Large intestine (tissue), 3 donors: ENCODE results near the gene FCHO1. TPM values are rescaled to one million over a fixed set of nuclear protein-coding genes. Genes with fewer than 3 reads are reported as not detected.

Source experiments
- DNase-seq, 2 donors: peaks; one replicate each; pipeline versions ENCODE4 v3.0.0 to v3.0.0-alpha.2; 2013
- H3K27ac ChIP-seq: one replicate; pipeline ENCODE4 v1.5.1; 2013; ENCODE audit warnings: low read length
- H3K27me3 ChIP-seq: 2 replicates; pipeline ENCODE4 v1.6.1; 2013; ENCODE audit warnings: low read length; ENCODE audit not compliant: control insufficient read depth, insufficient read depth
- H3K36me3 ChIP-seq: 2 replicates; pipeline ENCODE4 v1.6.1; 2013; ENCODE audit warnings: low read length; ENCODE audit not compliant: control insufficient read depth, insufficient read depth
- H3K4me1 ChIP-seq: one replicate; pipeline ENCODE4 v1.6.1; 2013; ENCODE audit warnings: low read length; ENCODE audit not compliant: control insufficient read depth, insufficient read depth
- H3K4me3 ChIP-seq: one replicate; pipeline ENCODE4 v1.5.1; 2013; ENCODE audit warnings: low read length
- H3K9me3 ChIP-seq: one replicate; pipeline ENCODE4 v1.6.1; 2013; ENCODE audit warnings: mild to moderate bottlenecking, low read depth, low read length, moderate library complexity; ENCODE audit not compliant: control insufficient read depth
- WGBS: methylation state at CpG from one replicate; pipeline ENCODE4 v1.1.5; 2013; ENCODE audit warnings: low lambda C conversion rate; ENCODE audit not compliant: insufficient coverage; 5-methylcytosine and 5-hydroxymethylcytosine counted together
- polyA plus RNA-seq: library from polyadenylated mRNA; unstranded; fragments of 120-200 nt; gene quantifications from one replicate; pipeline ENCODE4 v1.2.1, GENCODE V29; 2013

The FCHO1 gene
- polyA plus RNA-seq, 1 donor, result 2.5 TPM

DNA sequence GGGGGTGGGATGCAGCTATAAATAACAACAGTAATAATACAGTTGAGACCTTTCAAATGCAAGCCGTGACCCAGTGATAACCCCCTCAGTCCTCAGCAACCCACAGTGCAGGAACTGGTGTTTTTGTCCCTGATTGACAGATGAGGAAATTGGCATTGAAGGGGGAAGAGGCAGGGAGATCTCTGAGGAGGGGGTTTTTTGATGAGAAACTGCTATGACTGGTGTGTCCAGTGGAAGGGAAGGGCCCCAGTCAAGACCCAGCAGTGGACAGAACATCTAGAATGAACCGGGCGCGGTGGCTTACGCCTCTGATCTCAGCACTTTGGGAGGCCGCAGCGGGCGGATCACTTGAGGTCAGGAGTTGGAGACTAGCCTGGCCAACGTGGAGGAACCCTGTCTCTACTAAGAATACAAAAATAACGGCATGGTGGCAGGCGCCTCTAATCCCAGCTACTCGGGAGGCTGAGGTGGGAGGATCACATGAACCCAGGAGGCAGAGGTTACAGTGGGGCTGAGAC is 30.1 kb upstream of the FCHO1 start:
- WGBS, result 97% methylated on average over 5 of the region's 12 CpGs
- Histone ChIP-seq H3K27me3 (no peaks in the 10 kb centered on the region), H3K36me3 (peaks cover 30% of the 10 kb centered on the region), H3K4me3 (no peak overlapping the region), H3K4me1 (peaks cover 13% of the 10 kb centered on the region), H3K27ac (no peak overlapping the region), H3K9me3 (no peaks in the 10 kb centered on the region)
- no peak for DNase-seq

DNA sequence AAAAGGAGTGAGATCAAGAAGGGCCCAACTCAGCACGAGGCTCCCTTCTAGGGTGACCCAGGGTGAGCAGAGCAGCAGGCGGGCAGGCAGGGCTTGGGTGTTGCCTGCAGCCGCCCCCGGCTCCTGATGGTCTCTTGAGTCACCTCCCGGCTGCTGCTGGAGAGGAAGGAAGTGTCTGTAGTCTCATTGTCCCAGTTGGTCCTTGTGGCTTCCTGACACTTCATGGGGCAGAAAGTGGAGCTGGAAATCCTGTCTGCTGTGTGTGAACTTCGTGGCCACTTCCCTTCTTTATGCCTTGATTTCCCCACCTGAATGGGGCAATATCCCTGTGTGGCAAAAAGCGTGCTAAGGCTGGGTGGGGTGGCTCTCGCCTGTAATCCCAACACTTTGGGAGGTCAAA is 29.5 kb upstream of the FCHO1 start:
- no peak for DNase-seq
- H3K36me3 ChIP-seq, result peaks cover 33% of the 10 kb centered on the region
- WGBS, result no CpG with 5 or more reads among the region's 8 CpGs
- H3K4me3 ChIP-seq, result no peak overlapping the region
- no peaks in the 10 kb centered on the region for H3K9me3 ChIP-seq
- H3K27ac ChIP-seq, result no peak overlapping the region
- H3K4me1 ChIP-seq, result peaks cover 13% of the 10 kb centered on the region
- no peaks in the 10 kb centered on the region for H3K27me3 ChIP-seq

DNA sequence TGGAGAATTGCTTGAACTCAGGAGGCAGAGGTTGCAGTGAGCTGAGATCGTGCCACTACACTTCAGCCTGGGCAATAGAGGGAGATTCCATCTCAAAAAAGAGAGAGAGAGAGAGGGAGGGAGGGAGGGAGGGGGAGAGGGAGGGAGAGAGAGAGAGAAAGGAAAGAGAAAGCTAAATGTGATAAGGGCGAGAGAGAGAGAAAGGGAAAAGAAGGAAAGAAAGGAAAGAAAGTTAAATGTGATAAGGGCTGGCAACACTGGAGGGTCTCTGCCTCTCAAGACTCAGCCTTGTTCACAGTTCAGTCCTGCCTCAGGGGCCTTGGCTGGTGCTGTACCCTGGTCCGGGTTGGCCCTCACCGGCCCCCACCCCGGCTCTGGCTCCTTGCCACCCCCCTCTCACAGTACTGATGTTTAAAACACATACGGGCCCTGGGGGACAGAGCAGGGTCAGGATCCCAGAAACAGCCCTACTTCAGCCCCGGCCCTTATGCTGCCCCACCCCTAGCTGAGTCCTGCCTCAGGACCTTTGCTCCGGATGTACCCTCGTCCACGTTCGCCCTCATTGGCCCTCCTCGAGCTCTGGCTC is 28.5 kb upstream of the FCHO1 start:
- 90% methylated on average over 1 of the region's 12 CpGs for WGBS
- Histone ChIP-seq H3K27me3 (no peaks in the 10 kb centered on the region), H3K27ac (no peak overlapping the region), H3K4me3 (no peak overlapping the region), H3K36me3 (peaks cover 43% of the 10 kb centered on the region), H3K4me1 (peaks cover 13% of the 10 kb centered on the region), H3K9me3 (no peaks in the 10 kb centered on the region)
- DNase-seq, result no peak

DNA sequence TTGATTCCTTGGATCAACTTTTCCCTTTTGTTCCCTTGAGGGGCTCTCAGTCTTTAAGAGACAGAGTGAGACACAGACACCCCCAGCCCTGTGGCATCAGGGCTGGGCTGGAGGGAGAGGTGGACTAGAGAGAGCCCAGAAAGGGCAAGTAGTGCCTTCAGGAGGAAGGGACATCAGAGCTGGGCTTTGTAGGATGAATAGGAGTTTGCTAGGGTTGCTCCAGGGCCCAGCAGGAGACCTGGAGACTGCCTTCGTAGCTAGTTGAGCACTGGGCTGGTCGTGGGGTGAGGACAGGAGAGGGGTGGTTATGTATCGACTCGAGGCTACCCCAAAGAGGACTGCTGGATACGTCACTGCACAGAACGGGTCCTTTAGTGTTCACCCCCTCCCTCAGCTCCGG is 26.6 kb upstream of the FCHO1 start:
- WGBS, result no CpG with 5 or more reads among the region's 7 CpGs
- no peaks in the 10 kb centered on the region for H3K27me3 ChIP-seq
- H3K36me3 ChIP-seq, result peaks cover 57% of the 10 kb centered on the region
- peaks cover 13% of the 10 kb centered on the region for H3K4me1 ChIP-seq
- H3K27ac ChIP-seq, result no peak overlapping the region
- H3K4me3 ChIP-seq, result no peak overlapping the region
- no peaks in the 10 kb centered on the region for H3K9me3 ChIP-seq
- DNase-seq, result no peak

DNA sequence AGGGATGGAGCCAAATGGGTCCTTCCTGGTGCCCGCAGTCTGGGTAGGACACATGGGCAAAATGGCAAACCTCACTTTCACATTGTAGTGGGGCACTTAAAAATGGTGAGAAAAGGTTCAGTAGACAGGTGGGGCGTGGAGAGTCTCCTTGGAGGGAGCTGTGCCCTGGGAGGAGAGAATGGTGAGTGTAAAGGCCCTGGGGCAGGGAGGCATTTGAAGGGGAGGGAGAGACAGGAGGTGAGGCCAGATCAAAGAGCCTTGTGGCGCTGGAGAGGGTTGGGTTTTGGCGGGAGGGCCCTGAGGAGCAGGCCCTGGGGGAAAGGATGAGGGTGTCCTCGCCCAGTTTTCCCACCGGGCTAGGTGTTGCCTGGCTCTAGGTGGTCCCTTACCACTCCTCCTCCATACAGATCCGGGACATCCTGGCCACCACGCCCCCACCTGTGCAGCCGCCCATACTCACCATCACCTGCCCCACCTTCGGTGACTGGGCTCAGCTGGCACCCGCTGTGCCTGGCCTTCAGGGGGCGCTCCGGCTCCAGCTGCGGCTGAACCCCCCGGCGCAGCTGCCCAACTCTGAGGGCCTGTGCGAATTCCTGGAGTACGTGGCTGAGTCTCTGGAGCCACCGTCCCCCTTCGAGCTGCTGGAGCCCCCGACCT is 25.7 kb upstream of the FCHO1 start:
- H3K36me3 ChIP-seq, result peaks cover 64% of the 10 kb centered on the region
- H3K9me3 ChIP-seq, result no peaks in the 10 kb centered on the region
- no peaks in the 10 kb centered on the region for H3K27me3 ChIP-seq
- H3K4me3 ChIP-seq, result no peak overlapping the region
- WGBS, result no CpG with 5 or more reads among the region's 21 CpGs
- peaks cover 8% of the 10 kb centered on the region for H3K4me1 ChIP-seq
- no peak overlapping the region for H3K27ac ChIP-seq
- DNase-seq, result no peak

DNA sequence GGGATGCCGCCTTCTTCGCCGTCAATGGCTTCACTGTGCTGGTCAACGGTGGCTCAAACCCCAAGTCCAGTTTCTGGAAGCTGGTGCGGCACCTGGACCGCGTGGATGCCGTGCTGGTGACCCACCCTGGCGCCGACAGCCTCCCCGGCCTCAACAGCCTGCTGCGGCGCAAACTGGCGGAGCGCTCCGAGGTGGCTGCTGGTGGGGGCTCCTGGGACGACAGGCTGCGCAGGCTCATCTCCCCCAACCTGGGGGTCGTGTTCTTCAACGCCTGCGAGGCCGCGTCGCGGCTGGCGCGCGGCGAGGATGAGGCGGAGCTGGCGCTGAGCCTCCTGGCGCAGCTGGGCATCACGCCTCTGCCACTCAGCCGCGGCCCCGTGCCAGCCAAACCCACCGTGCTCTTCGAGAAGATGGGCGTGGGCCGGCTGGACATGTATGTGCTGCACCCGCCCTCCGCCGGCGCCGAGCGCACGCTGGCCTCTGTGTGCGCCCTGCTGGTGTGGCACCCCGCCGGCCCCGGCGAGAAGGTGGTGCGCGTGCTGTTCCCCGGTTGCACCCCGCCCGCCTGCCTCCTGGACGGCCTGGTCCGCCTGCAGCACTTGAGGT is 25.0 kb upstream of the FCHO1 start:
- no peak for DNase-seq
- H3K36me3 ChIP-seq, result peaks cover 66% of the 10 kb centered on the region
- no peak overlapping the region for H3K4me3 ChIP-seq
- no peaks in the 10 kb centered on the region for H3K9me3 ChIP-seq
- peaks cover 1% of the 10 kb centered on the region for H3K4me1 ChIP-seq
- H3K27ac ChIP-seq, result no peak overlapping the region
- no CpG with 5 or more reads among the region's 59 CpGs for WGBS
- H3K27me3 ChIP-seq, result no peaks in the 10 kb centered on the region

DNA sequence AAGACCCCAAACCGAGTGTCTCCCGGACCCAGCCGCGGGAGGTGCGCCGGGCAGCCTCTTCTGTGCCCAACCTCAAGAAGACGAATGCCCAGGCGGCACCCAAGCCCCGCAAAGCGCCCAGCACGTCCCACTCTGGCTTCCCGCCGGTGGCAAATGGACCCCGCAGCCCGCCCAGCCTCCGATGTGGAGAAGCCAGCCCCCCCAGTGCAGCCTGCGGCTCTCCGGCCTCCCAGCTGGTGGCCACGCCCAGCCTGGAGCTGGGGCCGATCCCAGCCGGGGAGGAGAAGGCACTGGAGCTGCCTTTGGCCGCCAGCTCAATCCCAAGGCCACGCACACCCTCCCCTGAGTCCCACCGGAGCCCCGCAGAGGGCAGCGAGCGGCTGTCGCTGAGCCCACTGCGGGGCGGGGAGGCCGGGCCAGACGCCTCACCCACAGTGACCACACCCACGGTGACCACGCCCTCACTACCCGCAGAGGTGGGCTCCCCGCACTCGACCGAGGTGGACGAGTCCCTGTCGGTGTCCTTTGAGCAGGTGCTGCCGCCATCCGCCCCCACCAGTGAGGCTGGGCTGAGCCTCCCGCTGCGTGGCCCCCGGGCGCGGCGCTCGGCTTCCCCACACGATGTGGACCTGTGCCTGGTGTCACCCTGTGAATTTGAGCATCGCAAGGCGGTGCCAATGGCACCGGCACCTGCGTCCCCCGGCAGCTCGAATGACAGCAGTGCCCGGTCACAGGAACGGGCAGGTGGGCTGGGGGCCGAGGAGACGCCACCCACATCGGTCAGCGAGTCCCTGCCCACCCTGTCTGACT is 24.1 kb upstream of the FCHO1 start:
- H3K9me3 ChIP-seq, result no peaks in the 10 kb centered on the region
- H3K4me1 ChIP-seq, result no peaks in the 10 kb centered on the region
- no CpG with 5 or more reads among the region's 62 CpGs for WGBS
- peaks cover 62% of the 10 kb centered on the region for H3K36me3 ChIP-seq
- H3K27ac ChIP-seq, result no peak overlapping the region
- DNase-seq, result no peak
- H3K27me3 ChIP-seq, result no peaks in the 10 kb centered on the region
- H3K4me3 ChIP-seq, result no peak overlapping the region

DNA sequence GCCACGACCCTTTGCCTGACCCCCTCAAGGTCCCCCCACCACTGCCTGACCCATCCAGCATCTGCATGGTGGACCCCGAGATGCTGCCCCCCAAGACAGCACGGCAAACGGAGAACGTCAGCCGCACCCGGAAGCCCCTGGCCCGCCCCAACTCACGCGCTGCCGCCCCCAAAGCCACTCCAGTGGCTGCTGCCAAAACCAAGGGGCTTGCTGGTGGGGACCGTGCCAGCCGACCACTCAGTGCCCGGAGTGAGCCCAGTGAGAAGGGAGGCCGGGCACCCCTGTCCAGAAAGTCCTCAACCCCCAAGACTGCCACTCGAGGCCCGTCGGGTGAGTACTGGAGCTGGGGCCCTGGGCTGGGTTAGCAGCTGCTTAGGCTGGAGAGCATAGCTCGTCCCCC is 23.4 kb upstream of the FCHO1 start:
- no peak for DNase-seq
- Histone ChIP-seq H3K27me3 (no peaks in the 10 kb centered on the region), H3K4me3 (no peak overlapping the region), H3K4me1 (no peaks in the 10 kb centered on the region), H3K9me3 (no peaks in the 10 kb centered on the region), H3K36me3 (peaks cover 66% of the 10 kb centered on the region), H3K27ac (no peak overlapping the region)
- WGBS, result no CpG with 5 or more reads among the region's 19 CpGs

DNA sequence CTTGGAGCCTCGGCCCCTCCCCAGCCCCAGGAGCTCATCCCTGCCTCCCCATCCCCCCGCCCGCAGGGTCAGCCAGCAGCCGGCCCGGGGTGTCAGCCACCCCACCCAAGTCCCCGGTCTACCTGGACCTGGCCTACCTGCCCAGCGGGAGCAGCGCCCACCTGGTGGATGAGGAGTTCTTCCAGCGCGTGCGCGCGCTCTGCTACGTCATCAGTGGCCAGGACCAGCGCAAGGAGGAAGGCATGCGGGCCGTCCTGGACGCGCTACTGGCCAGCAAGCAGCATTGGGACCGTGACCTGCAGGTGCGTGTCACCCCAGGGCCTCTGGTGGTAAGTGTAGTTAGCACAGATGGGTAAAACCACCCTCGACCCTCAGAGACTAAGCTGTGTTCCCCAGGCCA is 18.1 kb upstream of the FCHO1 start:
- Histone ChIP-seq H3K27me3 (no peaks in the 10 kb centered on the region), H3K27ac (no peak overlapping the region), H3K4me3 (no peak overlapping the region), H3K36me3 (peaks cover 52% of the 10 kb centered on the region), H3K4me1 (no peaks in the 10 kb centered on the region), H3K9me3 (no peaks in the 10 kb centered on the region)
- DNase-seq, result no peak
- 100% methylated on average over 1 of the region's 22 CpGs for WGBS

DNA sequence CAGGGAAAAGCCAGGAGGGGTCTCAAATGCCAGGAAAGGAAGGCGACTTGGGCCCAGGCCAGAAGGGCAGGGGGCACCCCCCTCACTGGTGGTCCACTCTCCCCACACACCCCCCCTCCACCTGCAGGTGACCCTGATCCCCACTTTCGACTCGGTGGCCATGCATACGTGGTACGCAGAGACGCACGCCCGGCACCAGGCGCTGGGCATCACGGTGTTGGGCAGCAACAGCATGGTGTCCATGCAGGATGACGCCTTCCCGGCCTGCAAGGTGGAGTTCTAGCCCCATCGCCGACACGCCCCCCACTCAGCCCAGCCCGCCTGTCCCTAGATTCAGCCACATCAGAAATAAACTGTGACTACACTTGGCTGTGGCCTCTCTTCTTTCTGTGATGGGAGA is 17.1 kb upstream of the FCHO1 start:
- DNase-seq, result no peak
- H3K9me3 ChIP-seq, result no peaks in the 10 kb centered on the region
- no peaks in the 10 kb centered on the region for H3K4me1 ChIP-seq
- H3K36me3 ChIP-seq, result peaks cover 44% of the 10 kb centered on the region
- H3K4me3 ChIP-seq, result no peak overlapping the region
- WGBS, result no CpG with 5 or more reads among the region's 16 CpGs
- no peaks in the 10 kb centered on the region for H3K27me3 ChIP-seq
- no peak overlapping the region for H3K27ac ChIP-seq
